H9 (cell line): ENCODE results near the gene SRSF4. TPM values are rescaled to one million over a fixed set of nuclear protein-coding genes. Genes with fewer than 3 reads are reported as not detected.

Experiments used
- DNase-seq: peaks from one replicate; pipeline ENCODE4 v3.0.0-alpha.2; 2017
- H2AFZ ChIP-seq: one replicate; pipeline ENCODE4 v1.6.1; 2013; ENCODE audit warnings: mild to moderate bottlenecking, low read length, control low read depth, moderate library complexity
- H2AK5ac ChIP-seq: 2 replicates; pipeline ENCODE4 v1.6.1; 2013; ENCODE audit warnings: low read length, control low read depth, mixed read lengths; ENCODE audit not compliant: insufficient read length
- H2BK120ac ChIP-seq: one replicate; pipeline ENCODE4 v1.6.1; 2013; ENCODE audit warnings: low read depth, mild to moderate bottlenecking, low read length, control low read depth, inconsistent platforms; ENCODE audit not compliant: poor library complexity, severe bottlenecking
- H2BK12ac ChIP-seq: 2 replicates; pipeline ENCODE4 v1.6.1; 2013; ENCODE audit warnings: low read length, control low read depth, mixed read lengths, low read depth; ENCODE audit not compliant: insufficient read length
- H2BK15ac ChIP-seq: 2 replicates; pipeline ENCODE4 v1.6.1; 2013; ENCODE audit warnings: low read depth, low read length, control low read depth
- H2BK20ac ChIP-seq: one replicate; pipeline ENCODE4 v1.6.1; 2013; ENCODE audit warnings: low read depth, mild to moderate bottlenecking, low read length, control low read depth, inconsistent platforms; ENCODE audit not compliant: poor library complexity, severe bottlenecking
- H2BK5ac ChIP-seq: 2 replicates; pipeline ENCODE4 v1.6.1; 2013; ENCODE audit warnings: low read length, control low read depth, mixed read lengths; ENCODE audit not compliant: insufficient read length
- H3K14ac ChIP-seq: 2 replicates; pipeline ENCODE4 v1.6.1; 2013; ENCODE audit warnings: low read length, control low read depth; ENCODE audit not compliant: insufficient read depth
- H3K18ac ChIP-seq: 2 replicates; pipeline ENCODE4 v1.6.1; 2013; ENCODE audit warnings: low read depth, mild to moderate bottlenecking, mixed read lengths, low read length, control low read depth; ENCODE audit not compliant: insufficient read length
- H3K23ac ChIP-seq: 2 replicates; pipeline ENCODE4 v1.6.1; 2013; ENCODE audit warnings: low read length, control low read depth, mixed read lengths, low read depth; ENCODE audit not compliant: insufficient read length
- H3K23me2 ChIP-seq: 2 replicates; pipeline ENCODE4 v1.6.1; 2013; ENCODE audit warnings: low read depth, mild to moderate bottlenecking, mixed read lengths, low read length, control low read depth; ENCODE audit not compliant: insufficient read length, poor library complexity, severe bottlenecking
- H3K27ac ChIP-seq: 2 replicates; pipeline ENCODE4 v1.5.1; 2013; ENCODE audit warnings: low read length, control low read depth, mixed read lengths, low read depth; ENCODE audit not compliant: insufficient read length
- H3K27me3 ChIP-seq: 2 replicates; pipeline ENCODE4 v1.6.1; 2013; ENCODE audit warnings: low read length, control low read depth, inconsistent platforms; ENCODE audit not compliant: insufficient read depth
- H3K4ac ChIP-seq: 2 replicates; pipeline ENCODE4 v1.6.1; 2013; ENCODE audit warnings: low read depth, mild to moderate bottlenecking, control low read depth, inconsistent platforms, low read length, moderate library complexity
- H3K4me1 ChIP-seq: 2 replicates; pipeline ENCODE4 v1.6.1; 2013; ENCODE audit warnings: low read length, control low read depth, inconsistent platforms; ENCODE audit not compliant: insufficient read depth
- H3K4me2 ChIP-seq: 2 replicates; pipeline ENCODE4 v1.6.1; 2013; ENCODE audit warnings: low read length, control low read depth, mixed read lengths; ENCODE audit not compliant: insufficient read length, insufficient read depth
- H3K56ac ChIP-seq: 2 replicates; pipeline ENCODE4 v1.6.1; 2013; ENCODE audit warnings: low read depth, mild to moderate bottlenecking, mixed read lengths, low read length, control low read depth; ENCODE audit not compliant: insufficient read length
- H3K79me1 ChIP-seq: 2 replicates; pipeline ENCODE4 v1.6.1; 2013; ENCODE audit warnings: low read depth, mild to moderate bottlenecking, moderate library complexity, low read length, control low read depth, inconsistent platforms; ENCODE audit not compliant: insufficient read depth, poor library complexity, severe bottlenecking
- H3K79me2 ChIP-seq: 2 replicates; pipeline ENCODE4 v1.6.1; 2013; ENCODE audit warnings: low read length, control low read depth, inconsistent platforms; ENCODE audit not compliant: insufficient read depth
- H3K9ac ChIP-seq: 2 replicates; pipeline ENCODE4 v1.6.1; 2013; ENCODE audit warnings: low read length, control low read depth, mixed read lengths; ENCODE audit not compliant: insufficient read length; ENCODE audit errors: extremely low read depth
- H3K9me3 ChIP-seq: one replicate; pipeline ENCODE4 v1.6.1; 2013; ENCODE audit warnings: low read depth, low read length, inconsistent platforms; ENCODE audit not compliant: control insufficient read depth
- H3T11ph ChIP-seq: one replicate; pipeline ENCODE4 v1.6.1; 2013; ENCODE audit warnings: mild to moderate bottlenecking, low read length, control low read depth, inconsistent platforms
- H4K20me1 ChIP-seq: one replicate; pipeline ENCODE4 v1.6.1; 2013; ENCODE audit not compliant: control insufficient read depth, insufficient read length, insufficient read depth
- H4K5ac ChIP-seq: 2 replicates; pipeline ENCODE4 v1.6.1; 2013; ENCODE audit warnings: low read depth, mild to moderate bottlenecking, mixed read lengths, low read length, control low read depth; ENCODE audit not compliant: insufficient read length
- H4K8ac ChIP-seq: replicated peaks from 2 replicates; pipeline ENCODE4 v1.6.1; 2013; ENCODE audit warnings: low read length, control low read depth, mixed read lengths, low read depth; ENCODE audit not compliant: insufficient read length
- H4K91ac ChIP-seq: 2 replicates; pipeline ENCODE4 v1.6.1; 2013; ENCODE audit warnings: low read depth, mild to moderate bottlenecking, moderate library complexity, mixed read lengths, low read length, control low read depth; ENCODE audit not compliant: insufficient read length
- H3K27ac Mint-ChIP-seq, 3 experiments: 2 replicates in 2 of 3; 3 replicates in 1 of 3; pipeline ENCODE4 v1.8.0; 2020 to 2021; ENCODE audit warnings: mixed read lengths in 3 of 3, mild to moderate bottlenecking in 1 of 3, moderate library complexity in 1 of 3
- H3K27me3 Mint-ChIP-seq: 2 replicates; pipeline ENCODE4 v1.8.0; 2021; ENCODE audit warnings: low read depth, mild to moderate bottlenecking, moderate library complexity, mixed read lengths
- H3K36me3 Mint-ChIP-seq, 3 experiments: 2 replicates in 2 of 3; 3 replicates in 1 of 3; pipeline ENCODE4 v1.8.0; 2020 to 2021; ENCODE audit warnings: low read depth in 3 of 3, mixed read lengths in 3 of 3; ENCODE audit not compliant: insufficient read depth in 1 of 3
- H3K4me1 Mint-ChIP-seq, 2 experiments: 2 replicates each; pipeline ENCODE4 v1.8.0; 2020; ENCODE audit warnings: mixed read lengths in 2 of 2
- H3K4me3 Mint-ChIP-seq, 2 experiments: 2 replicates in 1 of 2; 3 replicates in 1 of 2; pipeline ENCODE4 v1.8.0; 2020 to 2021; ENCODE audit warnings: mild to moderate bottlenecking in 2 of 2, mixed read lengths in 2 of 2, moderate library complexity in 1 of 2
- H3K9me3 Mint-ChIP-seq, 2 experiments: 2 replicates in 1 of 2; 3 replicates in 1 of 2; pipeline ENCODE4 v1.8.0; 2020; ENCODE audit warnings: mild to moderate bottlenecking in 2 of 2, mixed read lengths in 2 of 2, moderate library complexity in 1 of 2
- CTCF ChIP-seq: fragments of 200-600 bp; sonication (generic); conservative IDR thresholded peaks from 3 replicates; pipeline ENCODE4 v1.8.0; 2021; ENCODE audit warnings: antibody characterized with exemption, mild to moderate bottlenecking
- WGBS: extraction: QIAGEN DNeasy Blood & Tissue Kit; methylation state at CpG from one replicate; pipeline ENCODE4 v1.1.7; 2013; ENCODE audit warnings: missing lambda C conversion rate, low lambda C conversion rate, mixed read lengths; ENCODE audit not compliant: insufficient read length; ENCODE audit errors: extremely low coverage; 5-methylcytosine and 5-hydroxymethylcytosine counted together
- total RNA-seq: library from RNA; stranded (reverse); gene quantifications from 2 replicates; pipeline ENCODE4 v1.2.1, GENCODE V29; 2021

Gene SRSF4
- total RNA-seq, 1 experiment from 2014 or later: 90.6 TPM

- H3K27ac ChIP-seq: no peak overlapping the region
- no peaks in the 10 kb centered on the region for H3K9me3 ChIP-seq
- no peak overlapping the region for H3K56ac ChIP-seq
- H3K14ac ChIP-seq: no peak overlapping the region
- Mint-ChIP-seq H3K36me3 (peaks cover 12 to 38% (median 36%) of the 10 kb centered on the region in 3 experiments), H3K27me3 (no peaks in the 10 kb centered on the region), H3K9me3 (peaks cover 4 to 6% of the 10 kb centered on the region in 2 experiments; a peak in 3 of 5 replicates), H3K27ac (peak overlapping the region in 2 of 3 experiments; percentile 48 to 54; a peak in 4 of 7 replicates), H3K4me1 (peaks cover 41 to 46% of the 10 kb centered on the region in 2 experiments), H3K4me3 (no peak overlapping the region; a peak in 1 of 5 replicates)
- H3K23me2 ChIP-seq: no peaks in the 10 kb centered on the region
- no peak overlapping the region for H3K18ac ChIP-seq
- no peak overlapping the region for H3K23ac ChIP-seq
- H2AFZ ChIP-seq: no peak overlapping the region
- no peak overlapping the region for H4K91ac ChIP-seq
- no peak for TF ChIP-seq CTCF
- no peak overlapping the region for H2BK120ac ChIP-seq
- peaks cover 29% of the 10 kb centered on the region; the same call in 1 of the 2 replicates for H3K79me2 ChIP-seq
- H3K27me3 ChIP-seq: no peaks in the 10 kb centered on the region
- H4K20me1 ChIP-seq: no peaks in the 10 kb centered on the region
- H4K8ac ChIP-seq: no peak overlapping the region
- H3K9ac ChIP-seq: no peak overlapping the region
- H2BK15ac ChIP-seq: no peak overlapping the region
- H2BK12ac ChIP-seq: no peak overlapping the region
- H2BK20ac ChIP-seq: no peak overlapping the region
- H4K5ac ChIP-seq: no peak overlapping the region
- H3T11ph ChIP-seq: no peak overlapping the region
- H2AK5ac ChIP-seq: no peak overlapping the region
- H3K4me2 ChIP-seq: no peak overlapping the region
- H3K4ac ChIP-seq: no peak overlapping the region
- WGBS: no CpG with 5 or more reads among the region's 3 CpGs
- peaks cover 6% of the 10 kb centered on the region for H3K79me1 ChIP-seq
- peaks cover 13% of the 10 kb centered on the region for H3K4me1 ChIP-seq
- H2BK5ac ChIP-seq: no peak overlapping the region
- no peak for DNase-seq
These were observed 10.6 kb downstream of the SRSF4 start for GRCh38 chr1:29171089-29171488.
